GM18511 (cell line): ENCODE measurements around the gene RBBP9.
"Not testable (repeated sequence)": the region's sequence is repeated elsewhere in the genome, so short reads cannot be mapped to it uniquely, and the experiment has no call there.

Experiments
- ATAC-seq: cut with Tn5 transposase; IDR thresholded peaks from one replicate; pipeline ENCODE4 v1.9.1; 2021; ENCODE audit warnings: mild to moderate bottlenecking, moderate library complexity; ENCODE audit not compliant: unreplicated experiment

Gene RBBP9

GRCh38 chr20:18496740-18497592 is at the start of gene RBBP9:
Gene RBBP9 (minus strand): TSS chr20:18497225. CDS start chr20:18497167, 58 bp downstream.
- peak; percentile 99 for ATAC-seq

- ATAC-seq = no peak
These were observed 48.5 kb upstream of the RBBP9 start for GRCh38 chr20:18545566-18545965.

DNA sequence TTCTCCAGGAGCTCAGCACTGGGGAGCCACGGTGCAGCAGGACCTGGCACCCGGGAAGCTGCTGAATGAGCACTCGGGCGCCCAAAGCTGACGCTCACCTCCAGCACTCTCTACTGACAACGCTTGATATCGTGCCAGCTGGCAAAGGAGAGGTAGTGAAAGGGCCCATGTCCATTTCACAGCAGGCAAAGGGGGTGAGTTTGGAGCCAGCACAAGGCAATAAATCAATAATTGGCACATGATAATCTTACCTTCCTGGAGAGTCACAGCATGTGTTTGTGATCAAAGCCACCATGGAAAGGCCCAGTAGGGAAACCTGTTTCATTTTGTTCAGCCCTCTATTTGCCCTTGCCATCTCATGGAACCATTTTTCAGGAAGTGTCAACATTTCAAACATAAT is 46.9 kb upstream of the RBBP9 start:
- no peak for ATAC-seq

DNA sequence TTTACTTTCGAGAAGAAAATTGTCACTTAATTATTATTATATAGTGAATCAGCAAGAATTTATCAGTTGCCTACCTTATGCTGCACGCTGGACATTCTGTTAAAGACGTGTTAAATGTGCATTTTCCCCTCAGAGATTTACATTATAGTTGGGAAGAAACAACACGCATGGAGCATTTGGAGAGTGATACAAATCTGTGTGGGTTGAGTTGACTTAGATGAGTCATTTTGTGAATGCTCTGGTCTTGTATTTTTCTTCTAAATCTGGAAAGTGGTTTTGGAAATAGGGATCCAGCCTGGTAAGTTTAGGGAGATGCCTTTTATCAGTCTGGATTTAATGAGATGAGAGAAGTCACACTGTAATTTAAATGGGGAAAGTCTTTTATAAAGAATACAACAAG is 46.2 kb upstream of the RBBP9 start:
- no peak for ATAC-seq

GRCh38 chr20:18541741-18542140 is 44.7 kb upstream of the RBBP9 start:
- ATAC-seq = no peak

- ATAC-seq = no peak
These were observed 40.6 kb upstream of the RBBP9 start for GRCh38 chr20:18537651-18538050.

GRCh38 chr20:18533978-18534644 is 37.1 kb upstream of the RBBP9 start:
- no peak for ATAC-seq

- ATAC-seq = no peak
These were observed 36.5 kb upstream of the RBBP9 start for GRCh38 chr20:18533491-18533890.

GRCh38 chr20:18532626-18533025 is 35.6 kb upstream of the RBBP9 start:
- ATAC-seq = no peak

- ATAC-seq = no peak
These were observed 32.0 kb upstream of the RBBP9 start for GRCh38 chr20:18529041-18529440.

DNA sequence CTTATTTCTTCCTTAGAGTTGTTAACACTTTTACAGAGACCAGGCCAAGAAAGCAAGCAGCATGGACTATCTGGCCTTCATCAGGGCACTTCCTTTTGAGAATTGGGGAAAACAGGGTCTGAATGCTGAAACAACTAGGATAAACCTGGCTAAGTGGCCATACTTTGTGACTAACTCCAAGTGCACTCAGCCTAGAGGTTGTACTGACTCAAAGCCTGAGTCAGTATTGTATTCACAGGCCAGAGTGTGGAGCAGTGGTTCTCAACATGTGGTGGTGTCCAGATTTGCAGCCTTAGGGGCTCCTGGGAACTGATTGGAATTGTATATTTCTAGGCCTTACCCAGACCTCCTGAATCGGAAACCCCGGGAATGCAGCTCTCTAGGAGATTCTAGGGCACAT is 30.8 kb upstream of the RBBP9 start:
- ATAC-seq = no peak

GRCh38 chr20:18527339-18527738 is 30.3 kb upstream of the RBBP9 start:
- no peak for ATAC-seq

DNA sequence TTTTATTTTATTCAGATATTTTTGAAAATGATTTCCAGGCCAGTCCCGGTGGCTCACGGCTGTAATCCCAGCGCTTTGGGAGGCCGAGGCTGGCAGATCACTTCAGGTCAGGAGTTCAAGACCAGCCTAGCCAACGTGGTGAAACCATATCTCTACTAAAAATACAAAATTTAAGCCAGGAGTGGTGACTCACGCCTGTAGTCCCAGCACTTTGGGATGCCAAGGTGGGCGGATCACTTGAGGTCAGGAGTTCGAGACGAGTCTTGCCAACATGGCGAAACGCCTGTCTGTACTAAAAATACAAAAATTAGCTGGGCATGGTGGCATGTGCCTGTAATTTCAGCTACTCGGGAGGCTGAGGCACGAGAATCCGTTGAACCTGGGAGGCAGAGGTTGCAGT is 29.7 kb upstream of the RBBP9 start:
- ATAC-seq = not testable (repeated sequence)

DNA sequence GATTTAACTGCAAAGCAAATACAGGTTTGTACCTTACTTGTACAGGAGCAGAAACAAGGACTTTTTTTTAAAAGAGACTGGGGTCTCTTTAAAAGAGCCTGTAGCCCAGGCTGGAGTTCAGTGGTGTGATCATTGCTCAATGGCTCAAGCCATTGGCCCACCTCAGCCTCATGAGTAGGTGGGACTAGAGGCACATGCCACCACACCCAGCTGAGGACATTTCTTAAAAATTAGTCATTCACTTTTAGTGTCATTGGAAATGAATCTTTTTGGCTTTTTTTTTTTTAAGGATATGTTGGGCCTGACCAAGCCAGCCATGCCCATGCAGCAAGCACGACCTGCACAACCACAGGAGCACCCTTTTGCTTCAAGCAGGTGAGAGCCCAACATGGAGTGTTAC is 27.6 kb upstream of the RBBP9 start:
- no peak for ATAC-seq

DNA sequence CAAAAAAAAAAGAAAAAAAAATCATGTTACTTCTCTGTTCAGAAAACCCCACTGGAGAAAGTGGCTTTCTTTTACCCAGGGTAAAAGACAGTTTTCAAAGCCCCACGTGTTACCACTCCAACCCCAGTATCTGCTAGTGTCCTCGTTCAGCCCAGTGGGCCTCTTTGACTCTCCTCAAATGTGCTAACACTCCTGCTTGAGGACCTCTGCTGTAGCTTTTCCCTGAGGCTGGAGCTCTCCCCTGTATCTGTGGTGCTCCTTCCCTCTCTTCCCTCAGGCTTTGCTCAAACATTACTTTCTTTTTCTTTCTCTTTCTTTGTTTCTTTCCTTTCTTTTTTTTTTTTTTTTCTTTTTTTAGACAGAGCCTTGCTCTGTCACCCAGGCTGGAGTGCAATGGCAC is 26.0 kb upstream of the RBBP9 start:
- ATAC-seq = no peak

DNA sequence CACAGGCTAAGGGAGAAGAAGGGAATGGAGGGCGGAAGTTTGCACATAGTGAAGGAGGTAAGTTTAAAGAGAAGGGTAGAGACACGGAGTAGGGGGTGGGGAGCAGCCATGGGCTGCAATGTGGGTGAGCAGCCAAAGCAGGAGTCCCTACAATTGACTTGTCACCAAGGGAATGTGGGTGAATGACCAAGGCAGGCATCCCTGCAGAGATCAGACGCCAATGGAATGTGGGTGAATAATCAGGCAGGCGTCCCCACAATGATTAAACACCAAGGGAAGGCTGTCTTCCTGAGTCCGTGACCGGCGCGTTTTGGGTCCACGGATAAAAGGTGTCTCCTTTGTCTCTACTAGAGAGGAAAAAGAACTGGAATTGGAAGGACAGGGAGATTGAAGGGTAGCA is 25.0 kb upstream of the RBBP9 start:
- not testable (repeated sequence) for ATAC-seq

DNA sequence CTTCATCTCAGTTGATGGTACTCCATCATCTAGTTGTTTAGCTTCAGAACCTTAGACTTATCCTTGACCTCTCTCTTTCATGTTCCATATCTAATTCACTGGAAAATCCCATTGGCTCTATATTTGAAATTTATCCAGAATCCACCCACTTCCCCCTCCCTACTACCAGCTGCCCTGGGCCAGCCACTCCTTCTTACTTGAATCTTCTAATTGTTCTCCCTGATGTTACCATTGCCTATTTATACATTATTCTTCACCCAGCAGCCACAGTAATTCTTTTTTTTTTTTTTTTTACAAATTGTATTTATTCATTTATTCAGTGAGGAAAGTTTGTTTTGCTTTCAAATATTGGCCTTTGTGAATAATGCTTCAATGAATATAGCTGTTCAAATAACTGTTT is 18.9 kb upstream of the RBBP9 start:
- no peak for ATAC-seq

- ATAC-seq = no peak
These were observed 17.1 kb upstream of the RBBP9 start for GRCh38 chr20:18514127-18514526.

DNA sequence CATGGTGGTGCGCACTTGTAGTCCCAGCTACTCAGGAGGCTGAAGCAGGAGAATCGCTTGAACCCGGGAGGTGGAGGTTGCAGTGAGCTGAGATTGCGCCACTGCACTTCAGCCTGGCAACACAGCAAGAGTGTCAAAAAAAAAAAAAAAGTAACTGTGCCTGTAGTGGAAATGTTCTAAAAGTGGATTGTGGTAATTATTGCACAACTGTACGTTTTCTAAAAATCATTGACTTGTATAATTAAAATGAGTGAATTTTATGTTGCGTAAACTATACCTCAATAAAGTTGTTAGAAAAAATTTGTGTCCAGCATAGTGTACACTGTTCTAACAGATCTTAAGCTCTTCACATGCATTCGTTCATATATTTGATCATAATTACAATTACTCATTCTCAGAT is 16.2 kb upstream of the RBBP9 start:
- no peak for ATAC-seq

GRCh38 chr20:18511571-18511970 is 14.5 kb upstream of the RBBP9 start:
- ATAC-seq = no peak

DNA sequence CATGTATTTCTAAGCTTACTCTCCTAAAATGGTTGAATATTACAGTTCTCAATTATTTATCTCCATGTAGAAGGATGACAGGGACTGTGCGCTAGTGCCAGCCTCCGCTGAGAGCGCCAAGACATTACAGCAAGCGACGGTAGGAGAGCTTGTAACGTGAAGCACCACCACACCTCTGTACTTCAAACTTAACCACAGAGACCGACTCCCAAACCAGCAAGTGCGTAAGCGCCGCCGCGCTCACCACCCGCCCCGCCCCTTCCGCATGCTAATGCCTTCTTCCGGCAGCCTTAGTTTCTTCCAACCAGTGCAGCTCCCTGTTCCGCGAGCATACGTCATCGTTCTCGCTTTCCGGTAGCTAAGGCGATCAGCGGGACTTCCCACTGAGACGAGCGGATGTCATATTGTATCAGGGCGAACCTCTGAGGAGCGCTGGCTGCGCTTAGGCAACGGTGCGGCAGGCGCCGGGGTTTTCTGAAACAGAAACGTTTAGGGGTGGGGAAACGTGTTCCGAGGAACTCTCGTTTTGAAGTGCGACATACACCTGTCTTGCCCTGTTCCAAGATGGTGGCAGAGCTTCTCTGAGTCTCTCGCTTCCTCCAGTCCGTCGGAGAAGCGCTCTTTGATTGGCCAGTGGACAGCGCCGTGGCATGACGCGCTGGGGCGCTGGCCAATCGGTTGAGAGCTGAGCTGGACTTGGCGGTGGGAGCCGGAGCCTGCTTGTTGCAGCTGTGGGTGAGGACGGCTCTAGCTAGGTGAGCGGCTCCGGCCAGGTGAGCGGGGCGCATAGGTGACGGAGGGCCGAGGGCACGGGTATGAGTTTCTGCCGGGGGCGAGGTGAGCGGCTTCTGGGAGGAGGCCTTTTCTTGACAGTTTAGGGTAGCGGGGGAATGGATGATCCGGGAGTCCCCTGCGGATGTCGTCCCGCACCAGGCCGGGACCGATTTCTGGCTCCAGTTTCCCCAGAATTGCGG is 10.5 kb upstream of the RBBP9 start, which contains the start of gene SEC23B:
SEC23B (plus strand) TSS at position 723 of the 974 bp plus-strand sequence. CDS start 2,896 bp downstream, outside the sequence.
- ATAC-seq = peak; percentile 96
